ENCODE results near the gene IKBKG.

DNA sequence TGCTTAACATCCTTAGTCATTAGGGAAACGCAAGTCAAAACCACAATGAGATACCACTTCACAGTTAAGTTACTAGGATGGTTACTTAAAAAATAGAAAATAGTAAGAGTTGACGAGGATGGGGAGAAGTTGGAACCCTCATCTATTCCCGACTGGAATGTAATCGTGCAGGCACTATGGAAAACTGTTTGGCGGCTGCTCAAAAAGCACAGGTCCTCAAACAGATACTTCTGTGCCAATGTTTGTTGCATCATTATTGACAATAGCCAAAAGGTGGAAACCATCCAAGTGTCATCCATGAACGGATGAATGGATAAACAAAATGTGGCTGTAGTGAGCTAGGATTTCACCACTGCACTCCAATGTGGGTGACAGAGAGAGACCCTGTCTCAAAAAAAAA is 60.0 kb downstream of the IKBKG start:
- TF ChIP-seq, protein P1, sequence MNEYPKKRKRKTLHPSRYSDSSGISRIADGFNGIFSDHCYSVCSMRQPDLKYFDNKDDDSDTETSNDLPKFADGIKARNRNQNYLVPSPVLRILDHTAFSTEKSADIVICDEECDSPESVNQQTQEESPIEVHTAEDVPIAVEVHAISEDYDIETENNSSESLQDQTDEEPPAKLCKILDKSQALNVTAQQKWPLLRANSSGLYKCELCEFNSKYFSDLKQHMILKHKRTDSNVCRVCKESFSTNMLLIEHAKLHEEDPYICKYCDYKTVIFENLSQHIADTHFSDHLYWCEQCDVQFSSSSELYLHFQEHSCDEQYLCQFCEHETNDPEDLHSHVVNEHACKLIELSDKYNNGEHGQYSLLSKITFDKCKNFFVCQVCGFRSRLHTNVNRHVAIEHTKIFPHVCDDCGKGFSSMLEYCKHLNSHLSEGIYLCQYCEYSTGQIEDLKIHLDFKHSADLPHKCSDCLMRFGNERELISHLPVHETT (tag by site-specific recombination; IDR thresholded peaks at IDR 0.05), result no peak
- TF ChIP-seq ZFP3 (tag by site-specific recombination; IDR thresholded peaks at IDR 0.05; ENCODE audit: low read depth), result no peak
- TF ChIP-seq, protein P2, sequence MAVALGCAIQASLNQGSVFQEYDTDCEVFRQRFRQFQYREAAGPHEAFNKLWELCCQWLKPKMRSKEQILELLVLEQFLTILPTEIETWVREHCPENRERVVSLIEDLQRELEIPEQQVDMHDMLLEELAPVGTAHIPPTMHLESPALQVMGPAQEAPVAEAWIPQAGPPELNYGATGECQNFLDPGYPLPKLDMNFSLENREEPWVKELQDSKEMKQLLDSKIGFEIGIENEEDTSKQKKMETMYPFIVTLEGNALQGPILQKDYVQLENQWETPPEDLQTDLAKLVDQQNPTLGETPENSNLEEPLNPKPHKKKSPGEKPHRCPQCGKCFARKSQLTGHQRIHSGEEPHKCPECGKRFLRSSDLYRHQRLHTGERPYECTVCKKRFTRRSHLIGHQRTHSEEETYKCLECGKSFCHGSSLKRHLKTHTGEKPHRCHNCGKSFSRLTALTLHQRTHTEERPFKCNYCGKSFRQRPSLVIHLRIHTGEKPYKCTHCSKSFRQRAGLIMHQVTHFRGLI (tag by site-specific recombination; IDR thresholded peaks at IDR 0.05), result no peak
- TF ChIP-seq, protein P3, sequence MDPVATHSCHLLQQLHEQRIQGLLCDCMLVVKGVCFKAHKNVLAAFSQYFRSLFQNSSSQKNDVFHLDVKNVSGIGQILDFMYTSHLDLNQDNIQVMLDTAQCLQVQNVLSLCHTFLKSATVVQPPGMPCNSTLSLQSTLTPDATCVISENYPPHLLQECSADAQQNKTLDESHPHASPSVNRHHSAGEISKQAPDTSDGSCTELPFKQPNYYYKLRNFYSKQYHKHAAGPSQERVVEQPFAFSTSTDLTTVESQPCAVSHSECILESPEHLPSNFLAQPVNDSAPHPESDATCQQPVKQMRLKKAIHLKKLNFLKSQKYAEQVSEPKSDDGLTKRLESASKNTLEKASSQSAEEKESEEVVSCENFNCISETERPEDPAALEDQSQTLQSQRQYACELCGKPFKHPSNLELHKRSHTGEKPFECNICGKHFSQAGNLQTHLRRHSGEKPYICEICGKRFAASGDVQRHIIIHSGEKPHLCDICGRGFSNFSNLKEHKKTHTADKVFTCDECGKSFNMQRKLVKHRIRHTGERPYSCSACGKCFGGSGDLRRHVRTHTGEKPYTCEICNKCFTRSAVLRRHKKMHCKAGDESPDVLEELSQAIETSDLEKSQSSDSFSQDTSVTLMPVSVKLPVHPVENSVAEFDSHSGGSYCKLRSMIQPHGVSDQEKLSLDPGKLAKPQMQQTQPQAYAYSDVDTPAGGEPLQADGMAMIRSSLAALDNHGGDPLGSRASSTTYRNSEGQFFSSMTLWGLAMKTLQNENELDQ (tag by site-specific recombination; IDR thresholded peaks at IDR 0.05; ENCODE audit: low read depth), result no peak
